Measurements from ENCODE around the gene HBG1.

DNA sequence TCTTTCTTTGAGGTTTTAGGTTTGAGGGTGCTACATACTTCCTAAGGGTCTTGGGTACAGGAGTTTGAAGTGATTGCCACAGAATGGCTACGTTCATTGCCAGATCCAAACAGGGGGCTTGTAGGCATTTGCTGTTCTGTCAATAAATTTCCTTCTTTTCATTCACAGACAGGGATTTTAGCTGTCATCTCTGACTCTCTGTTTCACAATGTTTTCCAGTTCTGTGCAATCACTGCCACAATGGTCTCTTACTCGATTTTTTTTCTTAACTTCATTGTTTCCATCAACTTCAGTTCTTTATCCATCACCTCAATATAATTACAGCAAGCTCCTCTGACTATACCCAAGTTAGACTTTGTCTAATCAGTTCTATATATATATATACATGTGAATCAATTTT lies 9.2 kb downstream of the HBG1 start:
- TF ChIP-seq CTCF (optimal IDR thresholded peaks at IDR 0.05 in 1 of 3, IDR thresholded peaks at IDR 0.05 in 1 of 3, conservative IDR thresholded peaks at IDR 0.05 in 1 of 3; ENCODE audit: extremely low read depth in 1 of 3, insufficient read depth in 2 of 3, low read length in 3 of 3) (no peak), EZH2 (IDR thresholded peaks at IDR 0.05; ENCODE audit: low read length) (no peak)
